GM19395 (cell line): ENCODE results near the gene ZNF587.
"Not testable (repeated sequence)": the region's sequence is repeated elsewhere in the genome, so short reads cannot be mapped to it uniquely, and the experiment has no call there.

ENCODE experiments used
- ATAC-seq: cut with Tn5 transposase; IDR thresholded peaks from one replicate; pipeline ENCODE4 v1.9.1; 2021; ENCODE audit warnings: mild to moderate bottlenecking, moderate library complexity; ENCODE audit not compliant: unreplicated experiment

The ZNF587 gene

DNA sequence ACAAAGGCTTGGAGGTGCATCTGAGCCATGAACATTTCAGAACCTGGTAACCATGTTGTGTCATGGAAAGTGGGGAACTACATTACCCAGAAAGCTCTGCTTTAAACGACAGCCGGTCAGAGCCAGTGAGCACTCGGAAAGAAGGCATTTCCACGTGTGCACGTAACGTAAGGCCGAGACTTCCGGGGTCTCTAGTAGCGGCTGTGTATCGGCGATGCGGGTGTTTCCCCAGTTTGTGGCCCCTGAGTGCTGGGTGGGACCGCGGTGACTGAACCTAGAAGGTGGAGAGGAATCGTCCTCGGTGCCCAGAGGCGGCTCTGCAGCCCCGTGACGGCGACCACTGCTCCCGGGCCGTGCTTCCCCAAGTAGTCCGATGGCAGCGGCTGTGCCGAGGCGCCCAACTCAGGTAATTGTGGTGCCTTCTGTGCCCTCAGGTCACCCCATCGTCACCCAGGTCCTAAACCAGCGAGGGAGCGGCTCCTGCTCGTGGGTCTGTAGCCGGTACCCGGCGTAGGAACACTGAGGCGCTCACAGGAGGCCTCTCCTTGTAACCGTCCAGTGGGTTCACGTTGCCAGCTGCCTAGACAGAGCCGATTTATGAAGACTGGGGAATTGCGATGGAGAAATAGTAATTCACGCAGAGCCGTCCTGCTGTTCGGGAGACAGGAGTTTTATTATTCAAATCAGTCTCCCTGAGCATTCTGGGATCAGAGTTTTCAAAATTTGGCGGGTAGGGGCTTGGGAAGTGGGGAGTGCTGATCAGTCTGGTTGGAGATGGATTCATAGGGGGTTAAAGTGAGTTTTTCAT, at the start of gene ZNF587:
TSS of gene ZNF587 (plus strand) at position 194 of the 808 bp plus-strand sequence. CDS start at position 374, 180 bp downstream.
- ATAC-seq = peak; percentile 98

DNA sequence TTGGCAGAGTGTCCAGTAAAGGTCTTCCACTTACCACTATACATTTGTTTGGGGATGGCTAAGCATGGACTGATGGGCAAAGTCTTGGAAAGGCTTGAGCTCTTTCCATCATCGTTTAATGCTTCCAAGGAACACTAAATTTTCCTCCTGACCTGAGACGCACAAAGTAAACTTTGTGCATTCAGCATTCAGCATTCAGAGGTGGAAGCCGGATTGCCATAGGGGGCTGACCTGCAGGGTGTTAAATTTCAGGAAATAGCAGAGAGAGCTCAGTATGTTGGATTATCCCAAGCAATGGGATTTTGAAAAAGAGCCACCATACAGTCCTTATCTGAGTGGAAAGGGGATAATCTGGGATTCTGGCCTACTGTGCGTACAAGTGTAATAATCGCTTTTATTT, 49.0 kb upstream of the ZNF587 start:
- no peak for ATAC-seq

DNA sequence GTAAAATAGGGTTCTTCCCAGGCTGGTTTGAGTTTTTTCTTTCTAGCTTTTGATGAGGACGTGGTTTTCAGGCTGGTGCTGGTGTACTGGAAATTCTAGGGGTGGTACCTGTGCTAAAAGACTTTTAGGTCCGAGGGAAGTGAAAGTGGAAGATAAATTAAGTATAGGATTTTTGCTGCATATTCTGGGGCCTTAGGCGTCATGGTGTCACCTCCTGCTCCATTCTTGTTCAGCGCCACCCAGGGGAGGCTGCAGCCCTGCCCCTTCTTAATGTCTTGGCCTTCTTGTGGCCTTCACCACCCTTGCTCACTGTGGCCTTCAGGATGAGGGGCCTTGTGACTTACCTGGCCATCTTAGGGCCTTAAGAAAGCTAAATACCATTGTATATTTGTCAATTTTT, 47.4 kb upstream of the ZNF587 start:
- peak; percentile 50 for ATAC-seq

DNA sequence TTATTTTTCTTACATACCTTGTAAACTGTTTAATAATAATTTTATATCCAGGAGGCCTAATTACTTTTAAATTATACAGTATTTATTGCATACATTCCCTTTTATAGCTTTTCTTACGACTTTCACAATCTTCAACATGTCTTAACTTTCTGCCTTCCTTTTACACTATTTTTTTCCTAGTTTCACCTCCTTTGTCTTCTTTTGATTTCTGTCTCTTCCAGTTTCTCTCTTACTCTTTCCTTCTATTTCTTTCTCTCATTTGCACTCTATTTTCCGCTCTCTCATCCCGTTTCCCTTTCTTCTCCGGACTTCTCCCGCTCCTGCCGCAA, 46.4 kb upstream of the ZNF587 start:
- no peak for ATAC-seq

DNA sequence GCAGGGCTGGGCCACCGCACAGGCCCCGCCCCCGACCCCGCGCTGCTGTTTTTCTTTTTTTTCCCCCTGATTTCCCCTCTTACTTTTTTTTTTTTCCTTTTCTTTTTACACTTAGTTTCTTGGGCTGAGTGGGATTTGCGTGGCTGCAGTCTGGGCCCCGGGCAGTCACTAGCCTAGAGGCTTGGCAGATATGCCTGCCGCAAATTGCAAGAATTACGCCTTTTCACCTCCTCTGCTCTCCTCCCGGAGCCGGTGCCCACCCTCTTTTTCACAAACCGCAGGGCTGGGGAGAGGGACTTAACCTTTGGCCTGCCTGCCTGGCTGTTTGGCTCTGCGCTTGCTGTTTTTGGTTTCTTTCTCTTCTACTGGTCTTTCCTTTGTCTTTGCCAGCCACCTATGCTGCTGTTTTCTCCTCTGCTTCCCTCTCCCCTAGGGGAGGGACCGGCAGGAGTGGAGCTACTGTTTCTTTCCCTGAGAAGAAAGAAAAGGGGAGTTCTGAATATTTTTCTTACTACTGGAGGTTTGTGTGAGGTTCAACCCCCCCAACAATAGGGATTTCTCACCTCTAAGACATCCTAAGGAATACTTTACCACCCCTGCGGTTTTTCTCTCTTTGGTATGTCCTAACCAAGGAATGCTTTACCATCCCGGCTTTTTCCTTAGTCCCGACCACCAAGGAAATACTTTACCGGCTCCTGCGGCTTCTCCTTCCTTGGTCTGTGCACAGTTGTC, 45.9 kb upstream of the ZNF587 start:
- ATAC-seq = no peak

DNA sequence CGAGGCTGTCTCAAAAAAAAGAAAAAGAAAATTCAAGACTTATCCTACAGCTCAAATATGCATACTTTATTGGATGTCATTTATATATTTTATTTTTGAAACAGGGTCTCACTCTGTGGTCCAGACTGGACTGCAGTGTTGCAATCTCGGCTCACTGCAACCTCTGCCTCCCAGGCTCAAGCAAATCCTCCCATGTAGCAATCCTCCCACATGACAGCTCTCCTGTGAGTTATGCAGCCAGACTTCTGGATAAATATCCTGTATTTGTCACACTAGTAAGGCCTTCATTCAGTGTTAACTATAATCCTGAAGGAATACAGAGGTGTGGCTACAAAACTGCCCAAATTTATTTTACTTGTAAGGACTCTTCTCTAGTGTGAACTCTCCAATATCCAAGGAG, 42.1 kb upstream of the ZNF587 start:
- ATAC-seq = no peak

DNA sequence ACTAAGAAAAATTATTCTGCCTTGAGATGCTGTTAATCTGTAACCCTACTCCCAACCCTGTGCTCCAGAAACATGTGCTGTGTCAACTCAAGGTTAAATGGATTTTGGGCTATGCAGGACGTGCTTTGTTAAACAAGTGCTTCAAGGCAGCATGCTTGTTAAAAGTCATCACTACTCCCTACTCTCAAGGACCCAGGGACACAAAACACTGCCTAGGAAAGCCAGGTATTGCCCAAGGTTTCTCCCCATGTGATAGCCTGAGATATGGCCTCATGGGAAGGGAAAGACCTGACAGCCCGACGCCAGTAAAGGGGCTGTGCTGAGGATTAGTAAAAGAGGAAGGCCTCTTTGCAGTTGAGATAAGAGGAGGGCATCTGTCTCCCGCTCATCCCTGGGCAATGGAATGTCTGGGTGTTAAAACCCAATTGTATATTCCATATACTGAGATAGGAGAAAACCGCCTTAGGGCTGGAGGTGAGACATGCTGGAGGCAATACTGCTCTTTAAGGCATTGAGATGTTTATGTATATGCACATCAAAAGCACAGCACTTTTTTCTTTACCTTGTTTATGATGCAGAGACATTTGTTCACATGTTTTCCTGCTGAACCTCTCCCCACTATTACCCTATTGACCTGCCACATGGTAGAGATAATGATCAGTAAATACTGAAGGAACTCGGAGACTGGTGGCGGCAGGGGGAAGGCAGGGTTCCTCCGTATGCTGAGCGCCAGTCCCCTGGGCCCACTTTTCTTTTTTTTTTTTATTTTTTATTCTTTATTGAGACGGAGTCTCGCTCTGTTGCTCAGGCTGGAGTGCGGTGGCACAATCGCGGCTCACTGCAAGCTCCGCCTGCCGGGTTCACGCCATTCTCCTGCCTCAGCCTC, 39.0 kb upstream of the ZNF587 start:
- ATAC-seq = not testable (repeated sequence)

DNA sequence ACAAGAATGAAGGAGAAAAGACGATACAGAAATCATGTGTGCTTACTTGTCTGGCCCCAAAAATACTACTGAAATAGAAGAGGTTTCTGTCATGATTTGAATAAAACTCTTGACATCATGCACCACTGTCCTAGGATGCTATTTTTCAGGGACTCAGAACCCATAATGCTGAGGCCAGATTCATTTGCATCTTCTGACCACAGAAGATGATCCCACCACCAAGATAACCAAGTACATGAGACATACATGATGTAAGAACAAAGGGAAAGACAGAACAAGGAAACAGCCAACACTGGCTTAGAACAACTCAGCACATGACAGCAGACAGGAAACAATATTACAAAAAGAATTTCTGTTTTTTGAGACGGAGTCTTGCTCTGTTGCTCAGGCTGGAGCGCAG, 37.4 kb upstream of the ZNF587 start:
- peak; percentile 49 for ATAC-seq

DNA sequence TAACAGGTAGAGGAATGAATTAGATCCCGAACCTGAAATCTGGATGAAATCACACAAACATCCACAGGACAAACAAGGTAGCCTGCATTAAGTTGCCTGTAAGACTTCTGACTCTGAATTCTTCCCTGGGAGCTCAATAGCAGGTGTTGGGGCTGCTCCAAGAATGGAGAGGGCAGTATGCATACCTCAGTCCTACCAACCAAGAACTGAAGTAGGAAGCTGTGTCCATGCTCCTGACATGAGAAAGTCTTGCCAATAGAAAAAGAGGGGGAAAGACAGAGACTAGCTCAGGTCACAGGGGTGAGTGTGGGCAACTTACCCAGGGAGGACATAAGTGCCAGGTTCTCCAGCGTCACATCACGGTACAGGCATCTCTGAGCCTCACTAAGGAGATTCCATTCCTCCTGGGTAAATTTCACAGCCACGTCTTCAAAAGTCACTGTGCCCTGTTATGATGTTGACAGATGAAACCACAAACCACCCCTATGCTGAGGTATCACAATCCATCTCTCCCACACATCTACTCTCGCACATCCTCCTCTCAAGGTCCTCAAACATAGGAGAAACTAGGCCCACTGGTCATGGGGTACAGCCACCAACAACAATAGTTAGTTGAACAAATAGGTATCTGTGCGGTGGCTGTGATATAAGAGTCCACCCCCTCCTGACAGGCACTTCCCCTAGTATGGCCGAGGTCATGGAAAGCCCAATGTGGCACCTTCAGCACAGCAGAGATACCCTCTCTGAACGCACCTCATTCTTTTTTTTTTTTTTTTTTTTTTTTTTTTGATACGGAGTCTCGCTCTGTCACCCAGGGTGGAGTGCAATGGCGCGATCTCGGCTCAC, 36.5 kb upstream of the ZNF587 start:
- ATAC-seq = not testable (repeated sequence)

DNA sequence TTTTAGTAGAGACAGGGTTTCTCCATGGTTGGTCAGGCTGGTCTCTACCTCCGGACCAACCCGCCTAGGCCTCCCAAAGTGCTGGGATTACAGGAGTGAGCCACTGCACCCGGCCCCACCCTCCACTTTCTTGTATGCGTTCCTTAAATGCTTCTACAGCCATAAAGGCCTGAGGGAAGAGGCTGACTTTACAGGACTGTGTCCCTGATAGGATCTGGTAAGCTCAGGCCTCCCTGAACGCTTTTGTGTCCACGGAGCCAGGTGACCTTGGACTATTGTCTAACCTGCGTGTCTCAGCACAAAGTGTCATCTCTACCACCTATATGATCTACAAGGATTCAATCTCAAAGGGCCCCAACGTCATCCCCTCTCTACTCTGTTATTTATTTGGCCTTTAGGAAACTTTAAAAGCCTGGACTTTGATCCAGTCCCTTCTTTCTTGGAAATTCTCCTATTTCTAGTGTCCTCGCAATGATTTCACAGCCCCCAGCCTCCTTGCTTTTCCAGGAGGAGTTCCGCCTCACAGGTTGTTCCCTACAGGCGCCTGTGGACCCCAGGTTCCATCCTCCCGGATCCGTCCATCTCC, 35.6 kb upstream of the ZNF587 start:
- no peak for ATAC-seq

DNA sequence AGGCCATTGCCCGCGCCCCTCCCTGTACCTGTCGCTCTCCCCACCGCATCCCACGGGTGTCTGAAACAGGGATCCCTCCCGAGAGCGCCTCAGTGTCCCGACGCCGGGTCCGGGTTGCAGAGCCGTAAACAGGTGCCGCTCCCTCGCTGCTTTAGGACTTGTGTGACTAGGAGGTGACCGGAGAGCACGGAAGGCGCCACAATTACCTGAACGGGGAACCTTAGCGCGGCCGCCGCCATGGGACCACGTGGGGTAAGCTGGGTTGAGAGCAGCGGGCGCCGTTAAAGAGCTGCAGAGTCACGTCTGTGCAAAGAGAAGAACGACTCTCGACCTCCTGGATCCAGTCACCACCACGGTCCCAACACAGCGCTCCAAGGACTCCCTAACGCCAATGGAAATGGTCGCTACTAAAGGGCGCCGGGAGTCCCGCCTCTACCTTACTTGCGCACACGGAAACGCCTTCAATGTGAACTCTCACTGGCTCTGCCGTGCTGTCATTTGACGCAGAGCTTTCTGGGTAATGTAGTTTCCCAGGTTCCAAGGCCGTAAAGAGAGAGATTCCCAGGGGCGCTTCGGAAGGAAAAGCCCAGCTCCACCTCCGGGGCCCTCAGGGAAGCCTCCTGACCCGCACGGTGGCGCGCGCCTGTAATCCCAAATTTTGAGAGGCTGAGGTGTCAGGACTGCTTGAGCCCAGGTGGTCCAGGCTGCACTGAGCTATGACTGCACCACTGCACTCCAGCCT, 35.0 kb upstream of the ZNF587 start, which contains the start of gene ZNF552:
TSS of gene ZNF552 (minus strand) at position 409 of the 742 bp plus-strand sequence. CDS start at position 239, 170 bp downstream.
- peak; percentile 66 for ATAC-seq

DNA sequence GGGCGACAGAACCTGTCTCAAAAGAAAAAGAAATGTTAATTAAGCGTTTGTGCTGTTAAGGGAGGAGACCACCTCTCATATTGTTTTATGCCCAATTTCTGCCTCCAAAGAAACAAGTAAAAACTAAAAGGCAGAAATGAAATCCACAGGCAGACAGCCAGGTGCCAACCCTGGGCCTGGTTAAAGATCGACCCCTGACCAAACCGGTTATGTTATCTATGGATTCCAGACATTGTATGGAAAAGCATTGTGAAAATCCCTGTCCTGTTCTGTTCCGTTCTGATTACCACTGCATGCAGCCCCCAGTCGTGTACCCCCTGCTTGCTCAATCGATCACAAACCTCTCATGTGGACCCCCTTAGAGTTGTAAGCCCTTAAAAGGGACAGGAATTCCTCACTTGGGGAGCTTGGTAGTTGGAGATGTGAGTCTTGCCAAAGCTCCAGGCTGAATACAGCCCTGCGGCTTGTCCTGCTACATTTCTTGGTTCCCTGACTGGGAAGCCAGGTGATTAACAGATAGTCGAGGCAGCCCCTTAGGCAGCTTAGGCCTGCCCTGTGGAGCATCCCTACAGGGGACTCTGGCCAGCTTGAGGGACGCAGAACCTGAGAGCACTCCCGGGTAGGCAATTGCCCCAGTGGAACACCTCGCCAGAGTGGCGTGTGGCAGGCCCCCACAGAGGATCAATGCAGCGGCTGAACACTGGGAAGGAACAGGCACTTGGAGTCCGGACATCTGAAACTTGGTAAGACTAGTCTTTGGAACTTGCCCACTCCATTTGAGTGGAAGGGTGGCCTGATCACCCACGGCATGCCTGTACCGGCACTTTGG, 34.2 kb upstream of the ZNF587 start:
- no peak for ATAC-seq

DNA sequence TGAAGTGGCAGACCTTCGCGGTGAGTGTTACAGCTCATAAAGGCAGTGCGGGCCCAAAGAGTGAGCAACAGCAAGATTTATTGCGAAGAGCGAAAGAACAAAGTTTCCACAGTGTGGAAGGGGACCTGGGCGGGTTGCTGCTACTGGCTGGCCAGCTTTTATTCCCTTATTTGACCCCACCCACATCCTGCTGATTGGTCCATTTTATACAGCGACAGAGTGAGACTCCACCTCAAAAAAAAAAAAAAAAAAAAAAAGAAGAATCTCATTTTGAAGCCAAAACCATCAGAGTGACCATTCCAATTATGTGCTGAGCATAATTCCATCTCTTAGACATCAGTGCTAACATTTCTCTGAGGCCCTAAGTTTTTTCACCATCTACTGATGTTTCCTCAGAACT, 33.0 kb upstream of the ZNF587 start:
- no peak for ATAC-seq

DNA sequence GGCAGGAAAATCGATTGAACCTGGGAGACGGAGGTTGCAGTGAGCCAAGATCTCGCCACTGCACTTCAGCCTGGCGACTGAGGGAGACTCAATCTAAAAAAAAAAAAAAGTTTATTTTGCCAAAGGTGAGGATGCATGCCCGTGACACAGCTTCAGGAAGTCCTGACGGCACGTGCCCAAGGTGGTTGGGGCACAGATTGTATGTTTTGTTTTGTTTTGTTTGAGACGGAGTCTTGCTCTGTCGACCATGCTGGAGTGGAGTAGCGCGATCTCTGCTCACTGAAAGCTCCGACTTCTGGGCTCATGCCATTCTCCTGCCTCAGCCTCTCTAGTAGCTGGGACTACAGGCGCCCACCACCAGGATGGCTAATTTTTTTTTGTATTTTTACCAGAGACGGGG, 31.7 kb upstream of the ZNF587 start:
- no peak for ATAC-seq

DNA sequence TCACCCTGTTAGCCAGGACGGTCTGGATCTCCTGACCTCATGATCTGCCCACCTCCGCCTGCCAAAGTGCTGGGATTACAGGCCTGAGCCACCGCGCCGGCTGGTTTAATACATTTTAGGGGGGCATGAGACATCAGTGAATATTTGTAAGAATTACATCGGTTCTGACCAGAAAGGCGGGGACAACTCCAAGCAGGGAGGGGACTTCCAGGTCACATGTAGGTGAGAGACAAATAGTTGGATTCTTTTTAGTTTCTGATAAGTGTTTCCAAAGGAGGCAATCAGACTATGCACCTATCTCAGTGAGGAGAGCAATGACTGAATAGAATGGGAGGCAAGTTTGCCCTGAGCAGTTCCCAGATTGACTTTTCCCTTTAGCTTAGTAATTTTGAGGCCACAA, 31.3 kb upstream of the ZNF587 start:
- ATAC-seq = no peak

DNA sequence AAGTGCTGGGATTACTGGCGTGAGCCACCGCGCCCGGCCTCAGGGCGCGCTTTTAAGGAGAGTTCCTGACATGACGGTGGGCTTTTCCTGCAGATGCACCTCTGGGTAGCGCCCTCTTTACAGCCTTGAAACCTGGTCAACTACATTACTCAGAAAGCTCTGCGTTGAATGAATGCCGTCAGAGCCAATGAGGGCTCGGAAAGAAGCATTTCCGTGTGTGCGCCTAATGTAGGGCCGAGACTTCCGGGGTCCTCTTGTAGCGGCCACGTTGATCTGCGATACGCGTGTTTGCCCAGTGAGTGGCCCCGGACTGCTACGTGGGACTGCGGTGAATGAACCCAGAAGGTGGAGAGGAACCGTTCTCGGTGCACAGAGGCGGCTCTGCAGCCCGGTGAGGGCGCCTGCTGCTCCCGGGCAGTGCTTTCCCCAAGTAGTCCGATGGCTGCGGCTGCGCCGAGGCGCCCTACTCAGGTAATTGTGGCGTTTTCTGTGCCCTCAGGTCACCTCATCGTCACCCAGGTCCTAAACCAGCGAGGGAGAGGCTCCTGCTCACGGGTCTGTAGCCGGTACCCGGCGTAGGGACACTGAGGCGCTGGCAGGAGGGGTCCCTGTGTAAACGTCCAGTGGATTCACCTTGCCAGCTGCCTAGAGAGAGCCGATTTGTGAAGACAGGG, 30.0 kb upstream of the ZNF587 start:
- peak; percentile 90 for ATAC-seq

DNA sequence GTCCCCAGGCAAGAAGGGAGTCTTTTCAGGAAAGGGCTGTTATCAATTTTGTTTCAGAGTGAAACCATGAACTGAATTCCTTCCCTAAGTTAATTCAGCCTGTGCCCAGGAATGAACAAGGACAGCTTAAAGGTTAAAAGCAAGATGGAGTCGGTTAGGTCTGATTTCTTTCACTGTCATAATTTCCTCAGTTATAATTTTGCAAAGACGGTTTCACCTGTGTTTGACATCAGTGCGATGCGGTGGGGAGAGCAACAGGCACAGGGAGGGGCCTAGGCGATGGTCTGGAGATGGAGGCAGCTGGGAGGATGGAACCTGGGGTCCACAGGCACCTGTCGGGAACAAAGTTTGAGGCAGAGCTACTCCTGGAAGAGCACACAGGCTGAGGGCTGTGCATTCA, 29.1 kb upstream of the ZNF587 start:
- ATAC-seq = no peak

DNA sequence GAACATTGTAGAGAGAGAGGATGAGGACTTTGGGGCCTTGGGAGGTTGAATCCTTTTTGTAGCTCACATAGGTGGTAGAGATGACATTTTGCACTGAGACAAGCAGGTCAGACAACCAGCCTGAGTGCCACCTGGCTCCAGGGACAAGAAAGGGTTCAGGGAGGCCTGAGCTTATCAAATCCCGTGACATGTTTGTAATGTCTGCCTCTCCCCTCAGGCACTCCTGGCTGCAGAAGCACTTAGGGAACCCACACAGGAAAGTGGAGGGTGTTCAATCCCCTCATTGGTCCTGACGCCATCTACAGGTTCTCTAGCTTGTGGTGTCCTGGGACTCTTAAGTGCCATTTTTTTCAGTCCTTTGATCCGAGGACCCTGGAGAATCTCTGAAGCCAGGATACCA, 28.6 kb upstream of the ZNF587 start:
- ATAC-seq = not testable (repeated sequence)
